Tibial nerve (tissue), 4 donors: ENCODE results near the gene HOXA3. TPM values are rescaled to one million over a fixed set of nuclear protein-coding genes. Genes with fewer than 3 reads are reported as not detected.
A peak's percentile ranks its signal among the peaks of the same experiment; 100 is the strongest.

Source experiments
- DNase-seq, 2 donors: peaks; one replicate each; pipeline ENCODE4 v3.0.0-alpha.2; 2019; ENCODE audit warnings: low spot score in 2 of 2
- H3K27ac ChIP-seq, 4 donors: fragments of 200-600 bp; sonication (generic) in 3 of 4; one replicate each; pipeline ENCODE4 v1.5.1; 2017 to 2019; ENCODE audit warnings: mild to moderate bottlenecking in 1 of 4
- H3K27me3 ChIP-seq, 2 donors: fragments of 200-600 bp; sonication (generic) in 1 of 2; one replicate each; pipeline versions ENCODE4 v1.5.1 to v1.6.0; 2017 to 2019
- H3K36me3 ChIP-seq, 3 donors: fragments of 200-600 bp; sonication (generic); one replicate each; pipeline ENCODE4 v1.5.1; 2018 to 2019
- H3K4me1 ChIP-seq, 4 donors: fragments of 200-600 bp; sonication (generic) in 3 of 4; one replicate each; pipeline ENCODE4 v1.5.1; 2017 to 2019
- H3K4me3 ChIP-seq, 4 donors: fragments of 200-600 bp; sonication (generic) in 3 of 4; one replicate each; pipeline ENCODE4 v1.5.1; 2017 to 2019; ENCODE audit warnings: mild to moderate bottlenecking in 1 of 4, moderate library complexity in 1 of 4
- H3K9me3 ChIP-seq, 4 donors: fragments of 200-600 bp; sonication (generic) in 3 of 4; one replicate each; pipeline ENCODE4 v1.5.1; 2017 to 2019
- EP300 ChIP-seq, 2 donors: sonication (generic); formaldehyde crosslinking; IDR thresholded peaks; one replicate each; pipeline ENCODE4 v1.6.1; 2017; ENCODE audit warnings: antibody characterized with exemption in 2 of 2, mild to moderate bottlenecking in 1 of 2
- POLR2A ChIP-seq, 2 donors: fragments of 450-650 bp; IDR thresholded peaks; one replicate each; pipeline ENCODE4 v1.6.1; 2017; ENCODE audit warnings: antibody characterized with exemption in 2 of 2, mild to moderate bottlenecking in 2 of 2, moderate library complexity in 2 of 2
- WGBS, 2 donors: methylation state at CpG; one replicate each; pipeline ENCODE4 v1.1.5; 2018; 5-methylcytosine and 5-hydroxymethylcytosine counted together
- total RNA-seq, 4 donors: library from RNA; depleted of rRNA; stranded (reverse); fragments of >200 nt; gene quantifications; one replicate each; pipeline ENCODE4 v1.1.0, GENCODE V29; 2016
- TF ChIP-seq, protein P1 (sequence below), 5 experiments: fragments of 200-600 bp in 3 of 5; fragments of 450-650 bp in 2 of 5; sonication (generic) in 3 of 5; IDR thresholded peaks; one replicate each; pipeline ENCODE4 v1.5.1; 2016 to 2019; ENCODE audit warnings: antibody characterized with exemption in 5 of 5, mild to moderate bottlenecking in 3 of 5, moderate library complexity in 2 of 5

The HOXA3 gene
- total RNA-seq, 4 donors from 2014 or later: 7.0 to 18.8 (median 8.7) TPM

- no peak for DNase-seq
- 44 to 54% methylated on average over 11 of the region's 11 CpGs for WGBS, 2 donors
- Histone ChIP-seq H3K27ac (peak overlapping the region; percentile 67 to 94 (median 88)), H3K4me3 (peak overlapping the region; percentile 54 to 74 (median 64)), H3K27me3 (peaks cover 0 to 95% of the 10 kb centered on the region in 2 donors), H3K4me1 (peaks cover 0 to 66% (median 15%) of the 10 kb centered on the region in 4 donors), H3K9me3 (no peaks in the 10 kb centered on the region), H3K36me3 (no peaks in the 10 kb centered on the region)
- no peak for TF ChIP-seq EP300 (IDR thresholded peaks at IDR 0.05)
- no peak for TF ChIP-seq POLR2A (IDR thresholded peaks at IDR 0.05)
- TF ChIP-seq, protein P1, sequence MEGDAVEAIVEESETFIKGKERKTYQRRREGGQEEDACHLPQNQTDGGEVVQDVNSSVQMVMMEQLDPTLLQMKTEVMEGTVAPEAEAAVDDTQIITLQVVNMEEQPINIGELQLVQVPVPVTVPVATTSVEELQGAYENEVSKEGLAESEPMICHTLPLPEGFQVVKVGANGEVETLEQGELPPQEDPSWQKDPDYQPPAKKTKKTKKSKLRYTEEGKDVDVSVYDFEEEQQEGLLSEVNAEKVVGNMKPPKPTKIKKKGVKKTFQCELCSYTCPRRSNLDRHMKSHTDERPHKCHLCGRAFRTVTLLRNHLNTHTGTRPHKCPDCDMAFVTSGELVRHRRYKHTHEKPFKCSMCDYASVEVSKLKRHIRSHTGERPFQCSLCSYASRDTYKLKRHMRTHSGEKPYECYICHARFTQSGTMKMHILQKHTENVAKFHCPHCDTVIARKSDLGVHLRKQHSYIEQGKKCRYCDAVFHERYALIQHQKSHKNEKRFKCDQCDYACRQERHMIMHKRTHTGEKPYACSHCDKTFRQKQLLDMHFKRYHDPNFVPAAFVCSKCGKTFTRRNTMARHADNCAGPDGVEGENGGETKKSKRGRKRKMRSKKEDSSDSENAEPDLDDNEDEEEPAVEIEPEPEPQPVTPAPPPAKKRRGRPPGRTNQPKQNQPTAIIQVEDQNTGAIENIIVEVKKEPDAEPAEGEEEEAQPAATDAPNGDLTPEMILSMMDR (IDR thresholded peaks at IDR 0.05): no peak
Observed at GRCh38 chr7:27170426-27171324, 18.3 kb upstream of the HOXA3 start.

DNA sequence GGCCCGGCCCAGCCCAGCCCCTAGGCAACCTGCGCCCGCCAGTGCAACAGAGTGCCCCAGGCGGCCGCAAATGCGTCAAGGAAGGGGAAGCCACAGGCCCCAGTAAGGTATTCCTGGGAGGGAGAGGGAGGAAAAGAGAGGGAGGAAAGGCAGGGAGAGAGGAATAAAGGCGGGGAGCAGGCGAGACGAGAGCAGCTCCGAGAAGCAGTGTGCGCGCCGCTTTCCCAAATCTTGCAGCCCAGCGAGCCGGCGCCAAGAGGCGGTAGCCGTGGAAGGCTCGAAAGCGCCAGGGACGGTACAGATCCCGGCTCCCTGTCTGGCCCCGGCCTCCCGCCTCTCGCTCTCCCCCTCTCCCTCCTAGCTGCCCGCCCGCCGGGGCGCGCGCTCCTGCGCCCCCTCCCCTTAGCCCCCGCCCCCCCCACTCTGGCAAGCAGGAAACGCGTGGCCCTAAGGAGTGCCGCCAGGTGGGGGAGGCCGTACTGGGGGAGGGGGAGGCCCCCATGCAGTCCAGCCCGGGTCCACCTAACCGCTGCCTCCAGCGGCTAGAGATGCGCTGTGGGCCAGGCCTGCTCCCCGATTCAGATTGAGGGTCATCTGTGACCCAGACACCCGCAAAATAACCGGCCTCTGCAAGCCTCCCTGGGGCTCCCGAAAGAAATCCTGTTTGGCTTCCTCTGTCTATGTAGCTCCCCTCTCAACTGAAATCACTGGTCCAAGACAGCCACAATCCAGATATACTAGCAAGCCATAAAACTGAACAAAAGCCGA lies 17.5 kb upstream of the HOXA3 start:
- peak overlapping the region; percentile 67 to 94 (median 88) for H3K27ac ChIP-seq

DNA sequence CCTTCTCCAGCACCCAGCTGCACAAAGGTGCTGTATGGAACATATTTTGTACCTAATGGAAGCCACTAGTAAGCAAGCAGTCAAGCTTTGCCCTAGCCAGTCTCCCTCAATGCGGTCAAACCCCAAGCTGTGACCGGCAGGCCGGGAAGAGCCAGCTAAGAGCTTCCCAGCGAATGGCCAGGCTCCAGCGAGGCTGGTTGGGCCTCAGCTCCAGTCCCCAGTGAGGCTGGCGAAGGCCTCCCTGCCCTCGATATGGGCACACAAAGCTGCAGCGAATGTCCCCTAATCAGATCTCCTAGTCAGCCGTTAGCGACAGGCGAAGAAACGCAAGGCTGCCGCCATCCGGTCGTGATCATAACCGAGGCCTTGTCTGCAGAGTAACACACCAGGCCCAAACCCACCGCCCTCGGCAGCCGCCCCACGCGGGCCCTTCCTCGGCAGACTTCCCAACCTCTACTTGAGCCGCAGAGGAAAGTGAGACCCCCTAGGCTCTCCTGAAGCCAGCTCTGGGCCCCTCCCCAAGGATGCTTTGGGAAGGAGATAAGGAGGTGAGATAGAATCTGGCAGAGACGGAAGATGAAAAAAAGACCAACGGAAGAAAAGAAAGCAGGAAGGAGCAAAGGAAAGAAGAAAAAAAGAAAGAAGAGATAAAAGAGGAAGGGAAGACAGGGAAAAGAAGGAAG lies 16.0 kb upstream of the HOXA3 start:
- Histone ChIP-seq H3K9me3 (no peaks in the 10 kb centered on the region), H3K27ac (peak overlapping the region; percentile 67 to 94 (median 88)), H3K4me3 (peak overlapping the region; percentile 6 to 74 (median 18)), H3K36me3 (no peaks in the 10 kb centered on the region), H3K27me3 (peaks cover 0 to 99% of the 10 kb centered on the region in 2 donors), H3K4me1 (peaks cover 0 to 68% (median 10%) of the 10 kb centered on the region in 4 donors)
- peak in 1 of 2 donors; percentile 11 for TF ChIP-seq EP300 (IDR thresholded peaks at IDR 0.05)
- no peak for TF ChIP-seq POLR2A (IDR thresholded peaks at IDR 0.05)
- no peak for DNase-seq
- 23 to 39% methylated on average over 15 to 25 of the region's 25 CpGs for WGBS, 2 donors

More for the DNA sequence above, 17.5 kb upstream of the HOXA3 start:
- TF ChIP-seq POLR2A (IDR thresholded peaks at IDR 0.05): peak in 1 of 2 donors; percentile 16
- TF ChIP-seq EP300 (IDR thresholded peaks at IDR 0.05): no peak
- TF ChIP-seq, protein P1 (IDR thresholded peaks at IDR 0.05): no peak
- WGBS, 2 donors: 5% methylated on average over 31 to 33 of the region's 46 CpGs
- no peaks in the 10 kb centered on the region for H3K36me3 ChIP-seq
- H3K9me3 ChIP-seq: no peaks in the 10 kb centered on the region
- peaks cover 0 to 95% of the 10 kb centered on the region in 2 donors for H3K27me3 ChIP-seq
- H3K4me3 ChIP-seq: peak overlapping the region; percentile 24 to 74 (median 32)
- peaks cover 0 to 70% (median 15%) of the 10 kb centered on the region in 4 donors for H3K4me1 ChIP-seq
- peak in 1 of 2 donors; percentile 13 for DNase-seq

- no peak for TF ChIP-seq POLR2A (IDR thresholded peaks at IDR 0.05)
- no peak for TF ChIP-seq EP300 (IDR thresholded peaks at IDR 0.05)
- TF ChIP-seq, protein P1 (IDR thresholded peaks at IDR 0.05): no peak
- Histone ChIP-seq H3K27ac (peak overlapping the region; percentile 67 to 94 (median 88)), H3K36me3 (no peaks in the 10 kb centered on the region), H3K9me3 (no peaks in the 10 kb centered on the region), H3K4me3 (peak overlapping the region in 2 of 4 donors; percentile 4 to 74), H3K4me1 (peaks cover 0 to 66% (median 10%) of the 10 kb centered on the region in 4 donors), H3K27me3 (peaks cover 0 to 100% of the 10 kb centered on the region in 2 donors)
- 45 to 47% methylated on average over 4 of the region's 4 CpGs for WGBS, 2 donors
- no peak for DNase-seq
Observed at GRCh38 chr7:27167916-27168264, 15.5 kb upstream of the HOXA3 start.
